Body of pancreas (tissue), 4 donors: ENCODE data around the gene PXDC1. TPM values are rescaled to one million over a fixed set of nuclear protein-coding genes. Genes with fewer than 3 reads are reported as not detected.

Experiments
- ATAC-seq: fragments of 150-250 bp; one replicate; pipeline ENCODE4 v1.9.1; 2016
- DNase-seq, 4 donors: peaks; one replicate each; pipeline ENCODE4 v3.0.0-alpha.2; 2019
- H3K27ac ChIP-seq, 4 donors: fragments of 200-600 bp; sonication (generic); 1 replicate in 3 of 4; 2 replicates in 1 of 4; pipeline versions ENCODE4 v1.5.1 to v1.6.1; 2016 to 2019; ENCODE audit warnings: mild to moderate bottlenecking in 1 of 4, mixed read lengths in 1 of 4, moderate library complexity in 1 of 4
- H3K27me3 ChIP-seq, 2 donors: fragments of 200-600 bp; sonication (generic); one replicate each; pipeline ENCODE4 v1.6.0; 2016; ENCODE audit warnings: mild to moderate bottlenecking in 1 of 2
- H3K36me3 ChIP-seq, 2 donors: fragments of 200-600 bp; sonication (generic); replicated peaks in 1 of 2; 2 replicates each; pipeline ENCODE4 v1.5.1; 2016; ENCODE audit warnings: low read depth in 2 of 2; ENCODE audit not compliant: insufficient read depth in 1 of 2
- H3K4me1 ChIP-seq: fragments of 200-600 bp; sonication (generic); one replicate; pipeline ENCODE4 v1.6.0; 2016
- H3K4me3 ChIP-seq, 2 donors: fragments of 200-600 bp; sonication (generic); 1 replicate in 1 of 2; 2 replicates in 1 of 2; pipeline ENCODE4 v1.5.1; 2016 to 2019
- H3K9me3 ChIP-seq, 3 donors: fragments of 200-600 bp; sonication (generic); 1 replicate in 2 of 3; 2 replicates in 1 of 3; pipeline ENCODE4 v1.5.1; 2016
- CTCF ChIP-seq, 7 experiments: fragments of 450-650 bp in 4 of 7; fragments of 200-600 bp in 3 of 7; sonication (generic) in 3 of 7; IDR thresholded peaks; one replicate each; pipeline ENCODE4 v1.5.1; 2016 to 2019; ENCODE audit warnings: antibody characterized with exemption in 7 of 7
- POLR2A ChIP-seq, 3 donors: fragments of 450-650 bp; IDR thresholded peaks; one replicate each; pipeline ENCODE4 v1.6.1; 2016; ENCODE audit warnings: antibody characterized with exemption in 3 of 3, mild to moderate bottlenecking in 2 of 3
- WGBS, 2 donors: methylation state at CpG; one replicate each; pipeline ENCODE4 v1.1.5; 2017; 5-methylcytosine and 5-hydroxymethylcytosine counted together
- intact Hi-C: fragments of 100-400 bp; cut with DNase I; formaldehyde crosslinking; loops from one replicate; pipeline ENCODE4 v1.15.1; 2023
- total RNA-seq, 2 donors: library from RNA; depleted of rRNA; stranded (reverse); fragments of >200 nt; gene quantifications; one replicate each; pipeline ENCODE4 v1.1.0, GENCODE V29; 2016

The PXDC1 gene
- total RNA-seq, 2 donors from 2014 or later: 30.9 to 35.6 TPM

DNA sequence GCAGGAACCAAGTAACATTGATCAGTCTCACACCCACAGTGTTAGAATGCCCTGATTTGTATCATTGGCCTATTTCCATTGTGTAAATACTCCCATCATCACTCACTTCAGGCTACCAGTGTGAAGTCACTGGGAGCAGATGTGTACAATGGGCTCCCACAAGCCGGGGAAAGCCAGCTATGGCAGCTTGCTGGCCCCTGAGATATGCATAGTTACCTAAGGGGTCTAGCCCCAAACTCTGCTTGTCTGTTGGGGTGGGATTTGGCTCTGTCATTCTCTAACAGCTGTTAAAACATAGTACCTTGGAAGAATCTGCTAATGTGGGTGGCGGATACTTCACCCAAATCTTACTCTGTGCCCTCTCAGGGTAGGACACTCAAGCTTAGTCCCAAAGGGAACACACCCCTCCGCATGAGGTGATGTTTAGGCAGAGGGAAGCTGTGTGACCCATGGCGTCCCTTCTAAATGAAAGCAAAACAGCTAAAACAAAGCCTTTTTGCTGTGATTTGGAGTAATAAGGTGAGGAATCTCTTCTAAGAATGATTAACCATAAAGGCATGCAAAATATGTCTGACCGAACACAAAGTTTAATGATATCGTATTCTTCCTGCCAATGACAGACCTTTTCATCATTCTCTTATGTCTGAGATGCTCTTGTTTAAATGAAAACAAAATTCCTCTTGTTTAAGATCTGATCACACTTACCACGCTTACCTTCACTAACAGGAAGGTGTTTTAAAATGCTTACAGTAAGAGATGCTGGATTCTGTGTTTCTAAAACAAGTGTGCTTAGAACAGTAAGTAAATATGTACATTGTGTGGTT lies 45.9 kb upstream of the PXDC1 start:
- no peaks in the 10 kb centered on the region for H3K9me3 ChIP-seq
- ATAC-seq (peak; percentile 74), DNase-seq (no peak)
- intact Hi-C loops: no loop called here
- H3K27me3 ChIP-seq: no peaks in the 10 kb centered on the region
- TF ChIP-seq CTCF (IDR thresholded peaks at IDR 0.05) (no peak), POLR2A (IDR thresholded peaks at IDR 0.05) (peak in 2 of 3 donors; percentile 21 to 53)
- H3K4me1 ChIP-seq: peaks cover 30% of the 10 kb centered on the region
- no peak overlapping the region for H3K4me3 ChIP-seq
- WGBS, 2 donors: 54 to 57% methylated on average over 7 of the region's 7 CpGs
- H3K36me3 ChIP-seq: no peaks in the 10 kb centered on the region
- H3K27ac ChIP-seq: peak overlapping the region; percentile 65 to 86 (median 72)

DNA sequence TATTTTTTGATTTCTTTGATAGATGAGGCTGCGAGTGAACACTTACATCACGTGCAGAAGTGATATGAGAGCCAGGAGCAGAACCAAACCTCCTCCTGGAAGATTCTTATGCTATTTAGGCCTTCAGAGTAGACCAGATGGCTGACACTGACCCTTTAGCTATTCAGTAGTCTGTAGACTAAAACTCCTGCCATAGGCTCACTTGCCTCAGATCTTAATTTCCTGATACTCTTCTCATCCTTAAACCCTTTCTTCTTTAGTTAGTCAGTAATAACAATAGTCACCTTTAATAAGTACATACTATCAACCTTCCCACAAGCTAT lies 45.2 kb upstream of the PXDC1 start:
- no peak for TF ChIP-seq CTCF (IDR thresholded peaks at IDR 0.05)
- TF ChIP-seq POLR2A (IDR thresholded peaks at IDR 0.05): no peak
- Histone ChIP-seq H3K4me3 (no peak overlapping the region), H3K27me3 (no peaks in the 10 kb centered on the region), H3K4me1 (peaks cover 30% of the 10 kb centered on the region), H3K36me3 (no peaks in the 10 kb centered on the region), H3K27ac (peak overlapping the region; percentile 65 to 86 (median 72)), H3K9me3 (no peaks in the 10 kb centered on the region)
- intact Hi-C loops: no loop called here
- 23 to 32% methylated on average over 2 of the region's 2 CpGs for WGBS, 2 donors
- DNase-seq (no peak), ATAC-seq (no peak)

DNA sequence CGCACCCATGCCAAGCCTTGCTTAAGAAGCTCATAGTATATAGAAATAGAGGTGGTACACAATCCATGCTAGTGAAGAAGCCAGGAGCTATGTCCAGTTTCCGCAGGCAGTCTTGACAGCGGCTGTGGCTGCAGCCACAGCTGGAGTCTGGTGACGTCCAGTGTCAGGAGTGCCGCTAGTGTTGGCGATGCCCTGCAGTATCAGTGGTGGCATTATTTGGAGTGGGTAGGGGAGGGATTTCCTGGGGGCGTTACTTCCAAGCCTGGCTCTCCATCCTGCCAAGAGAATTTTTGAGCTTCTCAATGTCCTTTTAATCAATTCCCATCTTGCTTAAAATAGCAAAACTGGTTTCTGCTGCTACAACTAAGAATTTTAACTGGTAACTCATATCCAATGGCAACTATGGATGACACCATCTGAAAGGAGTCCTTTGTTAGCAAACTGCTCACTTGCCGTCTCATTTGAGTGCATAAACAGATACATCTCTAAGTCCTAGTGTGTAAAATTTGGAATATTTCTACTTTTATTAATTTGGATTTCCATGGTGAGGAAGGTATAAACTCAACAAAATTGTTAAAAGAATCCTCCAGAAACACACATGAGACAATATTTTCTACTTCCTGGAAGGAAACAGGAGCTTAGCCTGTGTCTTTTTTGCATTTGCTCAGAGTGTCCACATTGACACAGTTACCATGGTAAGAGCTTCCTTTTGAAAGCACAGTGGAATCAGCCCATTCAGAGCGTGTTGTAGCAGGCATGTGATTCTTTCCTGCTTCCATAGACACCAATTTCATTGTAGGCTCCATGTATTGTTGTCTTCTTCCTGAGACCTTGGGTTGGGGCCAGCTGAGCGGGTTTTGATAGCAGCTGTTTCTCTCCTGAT lies 44.6 kb upstream of the PXDC1 start:
- no peaks in the 10 kb centered on the region for H3K9me3 ChIP-seq
- ATAC-seq (peak; percentile 33), DNase-seq (peak in 2 of 4 donors; percentile 29 to 50)
- H3K27me3 ChIP-seq: no peaks in the 10 kb centered on the region
- TF ChIP-seq CTCF (IDR thresholded peaks at IDR 0.05) (no peak), POLR2A (IDR thresholded peaks at IDR 0.05) (no peak)
- peaks cover 30% of the 10 kb centered on the region for H3K4me1 ChIP-seq
- H3K36me3 ChIP-seq: no peaks in the 10 kb centered on the region
- no peak overlapping the region for H3K4me3 ChIP-seq
- H3K27ac ChIP-seq: peak overlapping the region in 3 of 4 donors; percentile 65 to 86 (median 72)
- intact Hi-C loops: no loop called here
- 73 to 74% methylated on average over 10 of the region's 10 CpGs for WGBS, 2 donors

GRCh38 chr6:3794092-3794491 lies 42.6 kb upstream of the PXDC1 start:
- no peak overlapping the region for H3K4me3 ChIP-seq
- intact Hi-C loops: no loop called here
- H3K4me1 ChIP-seq: peaks cover 28% of the 10 kb centered on the region
- no peaks in the 10 kb centered on the region for H3K36me3 ChIP-seq
- no peak overlapping the region for H3K27ac ChIP-seq
- DNase-seq: no peak
- H3K27me3 ChIP-seq: no peaks in the 10 kb centered on the region
- no peaks in the 10 kb centered on the region for H3K9me3 ChIP-seq
- no peak for ATAC-seq
- TF ChIP-seq CTCF (IDR thresholded peaks at IDR 0.05): no peak
- TF ChIP-seq POLR2A (IDR thresholded peaks at IDR 0.05): no peak
